Endodermal cell (in vitro differentiated cells): Measurements from ENCODE around the gene NFATC1. TPM values are rescaled to one million over a fixed set of nuclear protein-coding genes. Genes with fewer than 3 reads are reported as not detected.
A peak's percentile ranks its signal among the peaks of the same experiment; 100 is the strongest.

Source experiments
- DNase-seq: peaks from one replicate; pipeline ENCODE4 v3.0.0-alpha.2; 2017
- H3K27ac ChIP-seq: 2 replicates; pipeline ENCODE4 v1.5.1; 2013; ENCODE audit warnings: mild to moderate bottlenecking, low read depth, low read length, moderate library complexity
- H3K27me3 ChIP-seq: 2 replicates; pipeline ENCODE4 v1.6.1; 2013; ENCODE audit warnings: mild to moderate bottlenecking, low read length, moderate library complexity; ENCODE audit not compliant: insufficient read depth, control insufficient read depth, poor library complexity, severe bottlenecking
- H3K36me3 ChIP-seq: 2 replicates; pipeline ENCODE4 v1.7.0; 2013; ENCODE audit warnings: mild to moderate bottlenecking, low read length, moderate library complexity; ENCODE audit not compliant: control insufficient read depth, insufficient read depth
- H3K4me1 ChIP-seq: one replicate; pipeline ENCODE4 v1.7.0; 2013; ENCODE audit warnings: low read length; ENCODE audit not compliant: control insufficient read depth, insufficient read depth
- H3K4me3 ChIP-seq: 2 replicates; pipeline ENCODE4 v1.5.1; 2013; ENCODE audit warnings: mild to moderate bottlenecking, low read length, moderate library complexity
- H3K9ac ChIP-seq: 2 replicates; pipeline ENCODE4 v1.6.1; 2013; ENCODE audit warnings: mild to moderate bottlenecking, low read length, moderate library complexity; ENCODE audit not compliant: poor library complexity, severe bottlenecking; ENCODE audit errors: extremely low read depth
- H3K9me3 ChIP-seq: 2 replicates; pipeline ENCODE4 v1.6.1; 2013; ENCODE audit warnings: mild to moderate bottlenecking, low read length, moderate library complexity; ENCODE audit not compliant: control insufficient read depth
- H3K27ac Mint-ChIP-seq: 2 replicates; pipeline ENCODE4 v1.8.0; 2020; ENCODE audit warnings: mixed read lengths
- H3K27me3 Mint-ChIP-seq: 2 replicates; pipeline ENCODE4 v1.8.0; 2021; ENCODE audit warnings: mild to moderate bottlenecking, mixed read lengths; ENCODE audit not compliant: insufficient read depth
- H3K36me3 Mint-ChIP-seq: 2 replicates; pipeline ENCODE4 v1.8.0; 2020; ENCODE audit warnings: low read depth, mixed read lengths
- H3K4me1 Mint-ChIP-seq: 2 replicates; pipeline ENCODE4 v1.8.0; 2020; ENCODE audit warnings: mixed read lengths
- H3K4me3 Mint-ChIP-seq: 2 replicates; pipeline ENCODE4 v1.8.0; 2020; ENCODE audit warnings: mild to moderate bottlenecking, moderate library complexity, mixed read lengths
- H3K9me3 Mint-ChIP-seq: 2 replicates; pipeline ENCODE4 v1.8.0; 2020; ENCODE audit warnings: mild to moderate bottlenecking, mixed read lengths
- WGBS, 2 experiments: methylation state at CpG; one replicate each; pipeline versions ENCODE4 v1.1.5 to v1.1.7; 2013; ENCODE audit warnings: missing lambda C conversion rate in 2 of 2, mixed read lengths in 1 of 2; ENCODE audit not compliant: insufficient coverage in 1 of 2, insufficient read length in 1 of 2; 5-methylcytosine and 5-hydroxymethylcytosine counted together
- total RNA-seq, 2 donors: library from RNA; stranded (reverse); fragmentation: NEBNext Ultra II Directional in 1 of 2; extraction: Animal tissue kit (Norgen Biotek cat#: 25700) in 1 of 2; gene quantifications; 2 replicates in 1 of 2; 3 replicates in 1 of 2; pipeline ENCODE4 v1.2.1, GENCODE V29; 2021
- TF ChIP-seq, protein P1 (sequence below): fragments of 200-600 bp; sonication (generic); conservative IDR thresholded peaks from 2 replicates; pipeline ENCODE4 v1.5.0; 2021; ENCODE audit warnings: antibody characterized with exemption, mild to moderate bottlenecking

Gene NFATC1
- total RNA-seq, 2 donors from 2014 or later, result 23.4 to 32.5 TPM

DNA sequence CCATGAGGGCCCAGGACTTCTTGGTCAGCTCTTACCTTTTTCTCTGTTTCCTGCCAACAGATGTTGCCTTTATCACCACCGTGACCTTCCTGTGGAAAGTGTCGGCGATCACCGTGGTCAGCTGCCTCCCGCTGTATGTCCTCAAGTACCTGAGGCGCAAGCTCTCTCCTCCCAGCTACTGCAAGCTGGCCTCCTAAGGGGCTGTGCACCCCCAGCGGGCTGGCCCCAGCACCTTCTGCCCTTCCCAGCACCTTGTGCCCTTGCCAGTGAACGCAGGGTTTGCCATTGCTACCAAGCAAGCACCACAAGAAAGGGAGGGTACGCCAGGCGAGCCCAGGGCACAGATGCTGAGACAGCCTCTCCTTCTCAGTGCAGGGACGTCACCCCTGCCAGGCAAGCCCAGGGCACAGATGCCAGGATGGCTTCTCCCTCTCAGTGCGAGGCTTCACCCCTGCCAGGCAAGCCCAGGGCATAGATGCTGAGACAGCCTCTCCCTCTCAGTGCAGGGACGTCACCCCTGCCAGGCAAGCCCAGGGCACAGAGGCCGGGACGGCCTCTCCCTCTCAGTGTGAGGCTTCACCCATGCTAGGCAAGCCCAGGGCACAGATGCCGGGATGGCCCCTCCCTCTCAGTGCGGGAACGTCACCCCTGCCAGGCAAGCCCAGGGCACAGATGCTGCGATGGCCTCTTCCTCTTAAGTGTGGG lies 18.4 kb upstream of the NFATC1 start:
- no peak overlapping the region for H3K27ac ChIP-seq
- no peaks in the 10 kb centered on the region for H3K9me3 Mint-ChIP-seq
- no peaks in the 10 kb centered on the region for H3K4me1 ChIP-seq
- H3K4me1 Mint-ChIP-seq, result peaks cover 3% of the 10 kb centered on the region
- no peak for DNase-seq
- H3K27me3 ChIP-seq, result no peaks in the 10 kb centered on the region
- H3K9me3 ChIP-seq, result no peaks in the 10 kb centered on the region
- no peak overlapping the region for H3K27ac Mint-ChIP-seq
- TF ChIP-seq, protein P1, sequence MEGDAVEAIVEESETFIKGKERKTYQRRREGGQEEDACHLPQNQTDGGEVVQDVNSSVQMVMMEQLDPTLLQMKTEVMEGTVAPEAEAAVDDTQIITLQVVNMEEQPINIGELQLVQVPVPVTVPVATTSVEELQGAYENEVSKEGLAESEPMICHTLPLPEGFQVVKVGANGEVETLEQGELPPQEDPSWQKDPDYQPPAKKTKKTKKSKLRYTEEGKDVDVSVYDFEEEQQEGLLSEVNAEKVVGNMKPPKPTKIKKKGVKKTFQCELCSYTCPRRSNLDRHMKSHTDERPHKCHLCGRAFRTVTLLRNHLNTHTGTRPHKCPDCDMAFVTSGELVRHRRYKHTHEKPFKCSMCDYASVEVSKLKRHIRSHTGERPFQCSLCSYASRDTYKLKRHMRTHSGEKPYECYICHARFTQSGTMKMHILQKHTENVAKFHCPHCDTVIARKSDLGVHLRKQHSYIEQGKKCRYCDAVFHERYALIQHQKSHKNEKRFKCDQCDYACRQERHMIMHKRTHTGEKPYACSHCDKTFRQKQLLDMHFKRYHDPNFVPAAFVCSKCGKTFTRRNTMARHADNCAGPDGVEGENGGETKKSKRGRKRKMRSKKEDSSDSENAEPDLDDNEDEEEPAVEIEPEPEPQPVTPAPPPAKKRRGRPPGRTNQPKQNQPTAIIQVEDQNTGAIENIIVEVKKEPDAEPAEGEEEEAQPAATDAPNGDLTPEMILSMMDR, result no peak
- H3K9ac ChIP-seq, result no peak overlapping the region
- no peak overlapping the region for H3K4me3 ChIP-seq
- H3K36me3 ChIP-seq, result no peaks in the 10 kb centered on the region
- no peaks in the 10 kb centered on the region for H3K27me3 Mint-ChIP-seq
- peaks cover 16% of the 10 kb centered on the region for H3K36me3 Mint-ChIP-seq
- no peak overlapping the region for H3K4me3 Mint-ChIP-seq
- 85 to 96% methylated on average over 10 to 19 of the region's 19 CpGs for WGBS, 2 experiments

DNA sequence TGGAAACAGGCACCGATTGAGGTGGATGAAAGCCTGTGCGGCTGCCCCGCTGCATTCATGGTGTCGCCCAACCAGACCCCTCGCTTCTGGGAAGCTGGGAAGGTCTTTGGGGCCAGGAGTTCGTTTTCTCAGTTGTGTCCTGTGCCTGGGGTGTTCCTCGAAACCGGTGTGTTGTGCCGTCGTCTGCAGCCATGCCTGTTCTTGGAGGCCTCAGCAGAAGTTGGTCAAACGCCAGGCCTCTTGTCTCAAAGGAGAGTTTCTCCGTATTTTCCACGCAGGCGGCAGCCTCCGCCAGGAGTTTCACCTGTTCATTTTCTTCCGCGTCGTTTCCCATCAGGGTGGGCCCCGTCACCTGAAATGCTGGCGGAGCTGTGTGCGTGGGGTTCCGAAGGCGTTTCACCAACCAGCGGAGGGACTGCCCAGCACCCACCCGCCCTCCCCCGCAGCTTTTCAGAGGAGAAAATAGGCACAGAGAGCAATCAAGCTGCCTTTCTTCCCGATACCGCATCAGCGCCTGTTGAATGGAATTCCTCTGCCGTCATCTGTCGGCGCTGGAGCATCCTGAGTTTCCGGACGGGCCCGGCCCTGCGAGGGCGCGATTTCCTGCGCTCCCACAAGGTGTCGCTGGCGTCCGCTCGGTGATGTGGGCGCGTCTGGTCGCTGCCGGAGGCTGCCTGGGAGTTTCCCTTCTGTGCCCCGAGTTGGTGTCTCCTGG lies 17.0 kb upstream of the NFATC1 start:
- 47 to 59% methylated on average over 36 to 48 of the region's 48 CpGs for WGBS, 2 experiments
- peaks cover 3% of the 10 kb centered on the region for H3K4me1 Mint-ChIP-seq
- H3K9ac ChIP-seq, result no peak overlapping the region
- H3K4me1 ChIP-seq, result no peaks in the 10 kb centered on the region
- TF ChIP-seq, protein P1, result peak; percentile 95
- H3K27me3 ChIP-seq, result no peaks in the 10 kb centered on the region
- no peaks in the 10 kb centered on the region for H3K9me3 Mint-ChIP-seq
- no peak overlapping the region for H3K27ac ChIP-seq
- H3K9me3 ChIP-seq, result no peaks in the 10 kb centered on the region
- peak; percentile 98 for DNase-seq
- peak overlapping the region; percentile 10 for H3K4me3 Mint-ChIP-seq
- peak overlapping the region; percentile 92 for H3K27ac Mint-ChIP-seq
- peaks cover 16% of the 10 kb centered on the region for H3K36me3 Mint-ChIP-seq
- no peaks in the 10 kb centered on the region for H3K36me3 ChIP-seq
- no peaks in the 10 kb centered on the region for H3K27me3 Mint-ChIP-seq
- no peak overlapping the region for H3K4me3 ChIP-seq

DNA sequence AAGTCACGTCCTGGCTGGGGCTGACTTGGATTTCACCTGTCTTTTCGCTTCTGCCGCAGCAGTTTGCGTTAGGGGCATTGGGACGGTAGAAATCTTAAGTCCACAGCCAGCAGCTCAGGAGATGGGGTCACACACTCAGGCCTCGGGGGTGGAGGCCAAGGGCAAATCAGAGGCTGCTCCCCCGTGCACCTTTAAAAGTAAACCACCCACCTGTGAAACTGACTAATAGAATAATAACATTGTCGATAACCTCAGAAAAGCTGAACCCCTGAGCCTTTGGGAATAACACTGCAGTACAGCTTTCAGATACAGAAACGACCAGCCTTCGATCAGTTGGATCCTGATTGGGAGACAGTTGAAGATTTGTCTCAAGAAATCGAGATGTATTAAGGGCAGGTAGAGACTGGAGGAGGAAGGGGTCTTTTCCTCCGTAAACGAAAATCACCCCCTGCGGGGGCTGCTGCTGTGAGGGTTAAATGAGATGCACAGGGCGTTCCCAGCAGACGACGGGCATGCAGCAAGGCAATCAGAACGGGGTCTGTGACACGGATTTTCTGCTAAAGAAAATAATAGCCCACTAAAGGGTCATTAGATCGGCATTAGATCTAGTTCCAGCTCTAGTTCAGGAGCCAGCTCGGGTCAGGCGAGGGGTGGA lies 16.4 kb upstream of the NFATC1 start:
- Mint-ChIP-seq H3K27ac (peak overlapping the region; percentile 92), H3K4me3 (no peak overlapping the region), H3K27me3 (no peaks in the 10 kb centered on the region), H3K36me3 (peaks cover 12% of the 10 kb centered on the region), H3K4me1 (peaks cover 3% of the 10 kb centered on the region), H3K9me3 (no peaks in the 10 kb centered on the region)
- TF ChIP-seq, protein P1, result no peak
- Histone ChIP-seq H3K4me1 (no peaks in the 10 kb centered on the region), H3K9me3 (no peaks in the 10 kb centered on the region), H3K36me3 (no peaks in the 10 kb centered on the region), H3K27me3 (no peaks in the 10 kb centered on the region), H3K9ac (no peak overlapping the region), H3K4me3 (no peak overlapping the region), H3K27ac (no peak overlapping the region)
- WGBS, 2 experiments, result 69 to 74% methylated on average over 17 to 22 of the region's 22 CpGs
- peak; percentile 46 for DNase-seq
